OCI-LY1 (cell line): Measurements from ENCODE around the gene LMO1.

Source experiments
- EZH2 ChIP-seq: fragments of 200-600 bp; sonication (generic), shearing (Covaris generic); IDR thresholded peaks from 2 replicates; pipeline ENCODE4 v1.8.0; 2017; ENCODE audit warnings: borderline replicate concordance, mixed run types, mild to moderate bottlenecking, antibody characterized with exemption, low read length, moderate library complexity, mixed read lengths
- TF ChIP-seq, protein P1 (sequence below): fragments of 200-600 bp; sonication (generic), shearing (Covaris generic); IDR thresholded peaks from 2 replicates; pipeline ENCODE4 v1.5.1; 2017; ENCODE audit warnings: mild to moderate bottlenecking, antibody characterized with exemption, low read length, moderate library complexity, mixed read lengths

DNA sequence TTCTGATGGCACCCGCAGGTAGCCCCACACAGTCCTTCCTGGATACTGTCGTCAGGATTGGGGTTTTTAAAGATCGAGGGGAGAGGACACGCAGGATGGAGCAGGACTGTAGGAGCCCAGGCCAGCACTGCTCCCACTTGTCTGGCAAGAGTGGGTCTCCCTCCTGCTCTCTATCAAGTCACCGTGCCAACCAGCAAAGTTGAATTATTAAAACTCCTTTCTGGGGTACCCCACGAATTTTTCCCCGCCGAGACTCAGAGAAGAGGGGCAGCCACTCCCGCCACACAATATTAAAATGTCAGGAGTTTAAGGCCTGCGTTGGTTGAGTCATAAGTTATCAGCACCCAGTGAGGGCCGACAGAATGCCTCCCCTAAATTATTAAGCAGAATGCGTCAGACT is 10.1 kb downstream of the LMO1 start:
- TF ChIP-seq, protein P1, sequence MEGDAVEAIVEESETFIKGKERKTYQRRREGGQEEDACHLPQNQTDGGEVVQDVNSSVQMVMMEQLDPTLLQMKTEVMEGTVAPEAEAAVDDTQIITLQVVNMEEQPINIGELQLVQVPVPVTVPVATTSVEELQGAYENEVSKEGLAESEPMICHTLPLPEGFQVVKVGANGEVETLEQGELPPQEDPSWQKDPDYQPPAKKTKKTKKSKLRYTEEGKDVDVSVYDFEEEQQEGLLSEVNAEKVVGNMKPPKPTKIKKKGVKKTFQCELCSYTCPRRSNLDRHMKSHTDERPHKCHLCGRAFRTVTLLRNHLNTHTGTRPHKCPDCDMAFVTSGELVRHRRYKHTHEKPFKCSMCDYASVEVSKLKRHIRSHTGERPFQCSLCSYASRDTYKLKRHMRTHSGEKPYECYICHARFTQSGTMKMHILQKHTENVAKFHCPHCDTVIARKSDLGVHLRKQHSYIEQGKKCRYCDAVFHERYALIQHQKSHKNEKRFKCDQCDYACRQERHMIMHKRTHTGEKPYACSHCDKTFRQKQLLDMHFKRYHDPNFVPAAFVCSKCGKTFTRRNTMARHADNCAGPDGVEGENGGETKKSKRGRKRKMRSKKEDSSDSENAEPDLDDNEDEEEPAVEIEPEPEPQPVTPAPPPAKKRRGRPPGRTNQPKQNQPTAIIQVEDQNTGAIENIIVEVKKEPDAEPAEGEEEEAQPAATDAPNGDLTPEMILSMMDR: no peak
- no peak for TF ChIP-seq EZH2
